Measurements from ENCODE around the gene WDFY4. TPM values are rescaled to one million over a fixed set of nuclear protein-coding genes. Genes with fewer than 3 reads are reported as not detected.

The WDFY4 gene
- total RNA-seq, 4 donors from 2014 or later = 5.0 to 16.5 (median 8.8) TPM

DNA sequence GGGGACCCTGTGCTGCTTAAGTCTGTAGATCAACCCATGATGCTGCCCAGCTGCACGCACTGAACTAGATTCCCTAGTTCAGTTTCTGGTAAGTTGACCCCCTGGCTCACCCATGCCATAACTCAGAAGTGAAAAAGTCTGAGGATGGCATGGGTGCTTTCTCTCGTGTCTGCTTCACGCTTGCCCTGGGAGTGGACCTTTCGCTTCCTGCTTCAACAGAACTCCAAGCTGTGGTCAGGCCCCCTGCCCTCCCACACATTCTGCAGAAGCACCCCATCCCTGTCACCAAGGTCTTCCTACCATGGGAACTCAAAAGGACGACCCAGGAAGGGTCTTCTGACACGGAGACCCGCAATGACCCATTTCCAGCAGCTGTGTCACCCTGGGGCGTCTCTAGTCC, 215.1 kb downstream of the WDFY4 start:
- Histone ChIP-seq H3K4me1 (peaks cover 0 to 5% (median 0%) of the 10 kb centered on the region in 4 donors), H3K27ac (no peak overlapping the region), H3K4me3 (no peak overlapping the region), H3K27me3 (no peaks in the 10 kb centered on the region), H3K9me3 (no peaks in the 10 kb centered on the region), H3K36me3 (no peaks in the 10 kb centered on the region)
- TF ChIP-seq, protein P1, sequence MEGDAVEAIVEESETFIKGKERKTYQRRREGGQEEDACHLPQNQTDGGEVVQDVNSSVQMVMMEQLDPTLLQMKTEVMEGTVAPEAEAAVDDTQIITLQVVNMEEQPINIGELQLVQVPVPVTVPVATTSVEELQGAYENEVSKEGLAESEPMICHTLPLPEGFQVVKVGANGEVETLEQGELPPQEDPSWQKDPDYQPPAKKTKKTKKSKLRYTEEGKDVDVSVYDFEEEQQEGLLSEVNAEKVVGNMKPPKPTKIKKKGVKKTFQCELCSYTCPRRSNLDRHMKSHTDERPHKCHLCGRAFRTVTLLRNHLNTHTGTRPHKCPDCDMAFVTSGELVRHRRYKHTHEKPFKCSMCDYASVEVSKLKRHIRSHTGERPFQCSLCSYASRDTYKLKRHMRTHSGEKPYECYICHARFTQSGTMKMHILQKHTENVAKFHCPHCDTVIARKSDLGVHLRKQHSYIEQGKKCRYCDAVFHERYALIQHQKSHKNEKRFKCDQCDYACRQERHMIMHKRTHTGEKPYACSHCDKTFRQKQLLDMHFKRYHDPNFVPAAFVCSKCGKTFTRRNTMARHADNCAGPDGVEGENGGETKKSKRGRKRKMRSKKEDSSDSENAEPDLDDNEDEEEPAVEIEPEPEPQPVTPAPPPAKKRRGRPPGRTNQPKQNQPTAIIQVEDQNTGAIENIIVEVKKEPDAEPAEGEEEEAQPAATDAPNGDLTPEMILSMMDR (IDR thresholded peaks at IDR 0.05) = no peak
- TF ChIP-seq EP300 (IDR thresholded peaks at IDR 0.05) (no peak), POLR2A (IDR thresholded peaks at IDR 0.05) (no peak)
- no peak for DNase-seq (ENCODE audit: low spot score in 2 of 2)
- WGBS, 2 donors = 84 to 89% methylated on average over 7 of the region's 8 CpGs

DNA sequence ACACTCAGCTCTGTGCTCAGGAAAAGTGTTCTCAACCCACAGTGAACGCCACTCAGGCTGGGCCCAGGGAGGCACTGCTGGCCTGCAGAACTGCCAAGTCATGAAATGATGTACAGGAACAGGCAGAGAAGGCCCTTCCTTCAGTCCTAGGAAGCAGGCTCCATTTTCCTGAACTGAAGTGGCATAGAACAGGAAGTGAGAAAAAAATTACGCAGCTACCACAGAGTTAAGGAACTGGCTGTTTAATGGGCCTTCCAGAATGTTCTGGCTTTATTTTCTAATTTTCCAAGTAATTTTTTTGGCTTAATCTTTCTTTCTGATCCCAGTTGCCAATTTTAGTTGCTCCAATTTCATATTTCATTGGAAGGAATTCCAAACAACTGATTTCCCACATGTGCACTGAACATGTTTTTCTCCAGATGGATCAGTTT, 215.7 kb downstream of the WDFY4 start:
- WGBS, 2 donors = 38 to 66% methylated on average over 2 of the region's 2 CpGs
- no peaks in the 10 kb centered on the region for H3K36me3 ChIP-seq
- H3K9me3 ChIP-seq = no peaks in the 10 kb centered on the region
- H3K27me3 ChIP-seq = no peaks in the 10 kb centered on the region
- peaks cover 0 to 5% (median 0%) of the 10 kb centered on the region in 4 donors for H3K4me1 ChIP-seq
- no peak for TF ChIP-seq EP300 (IDR thresholded peaks at IDR 0.05)
- no peak for TF ChIP-seq POLR2A (IDR thresholded peaks at IDR 0.05)
- TF ChIP-seq, protein P1 (IDR thresholded peaks at IDR 0.05) = no peak
- H3K4me3 ChIP-seq = no peak overlapping the region
- H3K27ac ChIP-seq = peak overlapping the region in 2 of 4 donors; percentile 3 to 17
- DNase-seq (ENCODE audit: low spot score in 2 of 2) = no peak

DNA sequence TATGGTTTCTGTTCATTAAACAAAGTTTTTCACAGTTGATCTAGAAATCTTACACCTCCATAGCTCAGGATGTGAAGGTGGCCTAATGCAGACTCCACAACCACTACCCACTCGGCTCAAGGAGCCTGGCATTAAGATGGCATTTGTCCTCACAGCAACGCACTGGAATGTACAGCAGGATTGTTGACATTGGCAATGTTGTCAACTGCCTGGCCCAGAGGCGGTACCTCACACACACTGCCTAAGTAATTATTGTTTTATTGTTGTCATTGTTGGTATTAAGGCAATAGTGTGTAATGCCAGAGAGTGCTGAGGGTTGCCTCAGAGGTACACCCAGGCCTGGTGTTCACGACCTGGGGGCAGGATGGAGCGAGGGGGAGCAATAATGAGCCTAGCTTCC, 216.6 kb downstream of the WDFY4 start:
- Histone ChIP-seq H3K27me3 (no peaks in the 10 kb centered on the region), H3K4me1 (peaks cover 0 to 5% (median 0%) of the 10 kb centered on the region in 4 donors), H3K36me3 (no peaks in the 10 kb centered on the region), H3K4me3 (no peak overlapping the region), H3K27ac (no peak overlapping the region), H3K9me3 (no peaks in the 10 kb centered on the region)
- TF ChIP-seq, protein P1 (IDR thresholded peaks at IDR 0.05) = no peak
- no peak for TF ChIP-seq POLR2A (IDR thresholded peaks at IDR 0.05)
- no peak for DNase-seq (ENCODE audit: low spot score in 2 of 2)
- 45 to 60% methylated on average over 5 of the region's 5 CpGs for WGBS, 2 donors

DNA sequence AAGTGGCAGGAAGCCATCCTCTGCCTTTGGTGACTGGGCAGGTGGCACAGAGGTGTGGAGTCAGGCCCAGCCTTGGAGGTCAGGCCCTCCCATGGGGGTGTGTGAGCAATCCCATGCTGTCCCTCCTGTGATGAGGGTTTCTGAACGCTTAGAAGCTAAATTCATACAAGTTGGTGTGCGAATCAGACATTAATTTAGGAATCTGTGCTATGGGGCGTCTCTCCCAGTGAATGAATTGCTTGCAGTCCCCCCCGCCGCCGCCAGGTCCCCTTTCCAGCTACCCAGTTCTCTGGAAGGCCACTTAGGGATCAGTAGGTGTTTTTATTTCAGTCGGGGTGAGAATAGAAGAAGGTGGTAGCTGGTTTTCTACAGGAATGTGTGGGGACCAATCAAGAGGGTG, 217.4 kb downstream of the WDFY4 start:
- Histone ChIP-seq H3K4me3 (no peak overlapping the region), H3K27ac (no peak overlapping the region), H3K4me1 (peaks cover 0 to 5% (median 0%) of the 10 kb centered on the region in 4 donors), H3K27me3 (no peaks in the 10 kb centered on the region), H3K9me3 (no peaks in the 10 kb centered on the region), H3K36me3 (no peaks in the 10 kb centered on the region)
- no peak for DNase-seq (ENCODE audit: low spot score in 2 of 2)
- TF ChIP-seq POLR2A (IDR thresholded peaks at IDR 0.05) = no peak
- TF ChIP-seq EP300 (IDR thresholded peaks at IDR 0.05) = no peak
- WGBS, 2 donors = 94 to 97% methylated on average over 7 of the region's 7 CpGs

DNA sequence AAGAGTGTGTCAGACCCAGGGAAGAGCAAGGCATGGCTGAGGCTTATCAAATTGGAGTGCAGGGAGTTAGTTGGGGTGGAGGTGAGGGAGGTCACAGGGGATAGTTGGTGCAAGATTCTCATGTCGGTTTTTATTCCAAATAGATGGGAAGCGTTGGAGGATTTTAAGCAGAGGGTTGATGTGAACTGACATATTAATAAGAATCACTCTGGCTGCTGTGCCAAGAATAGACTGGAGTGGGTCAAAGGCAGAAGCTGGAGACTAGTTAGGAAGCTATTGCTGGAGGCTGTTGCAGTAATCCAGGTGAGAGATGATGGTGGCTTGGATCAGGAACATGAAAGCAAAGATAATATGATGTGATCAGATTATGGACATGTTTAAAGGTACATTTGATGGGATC, 218.5 kb downstream of the WDFY4 start:
- H3K27me3 ChIP-seq = no peaks in the 10 kb centered on the region
- no peaks in the 10 kb centered on the region for H3K9me3 ChIP-seq
- TF ChIP-seq, protein P1 (IDR thresholded peaks at IDR 0.05) = no peak
- no peak for TF ChIP-seq EP300 (IDR thresholded peaks at IDR 0.05)
- TF ChIP-seq POLR2A (IDR thresholded peaks at IDR 0.05) = no peak
- no peak overlapping the region for H3K27ac ChIP-seq
- H3K4me3 ChIP-seq = no peak overlapping the region
- no peak for DNase-seq (ENCODE audit: low spot score in 2 of 2)
- 69 to 75% methylated on average over 2 of the region's 2 CpGs for WGBS, 2 donors
- peaks cover 0 to 5% (median 0%) of the 10 kb centered on the region in 4 donors for H3K4me1 ChIP-seq
- no peaks in the 10 kb centered on the region for H3K36me3 ChIP-seq

DNA sequence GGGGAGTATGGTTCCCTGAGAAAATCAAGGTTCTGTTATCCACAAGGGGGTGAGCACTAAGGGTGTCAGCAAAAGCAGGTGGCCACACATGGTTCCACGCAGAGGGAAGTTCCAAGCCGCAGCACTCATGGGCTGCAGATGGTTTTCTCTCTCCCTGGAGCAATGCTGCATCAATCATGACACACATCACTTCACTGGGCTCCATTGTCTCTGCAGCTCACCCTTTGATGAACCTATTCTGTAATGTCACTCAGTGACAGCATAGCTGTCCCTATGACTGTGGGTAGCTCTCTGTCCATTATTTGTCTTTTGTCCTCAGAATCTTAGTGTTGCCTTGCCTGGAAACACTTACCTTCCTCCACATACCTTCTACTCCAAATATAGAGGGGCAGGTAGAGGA, 220.2 kb downstream of the WDFY4 start:
- no peaks in the 10 kb centered on the region for H3K36me3 ChIP-seq
- TF ChIP-seq EP300 (IDR thresholded peaks at IDR 0.05) = no peak
- TF ChIP-seq POLR2A (IDR thresholded peaks at IDR 0.05) = no peak
- TF ChIP-seq, protein P1 (IDR thresholded peaks at IDR 0.05) = no peak
- H3K9me3 ChIP-seq = no peaks in the 10 kb centered on the region
- WGBS, 2 donors = 59 to 71% methylated on average over 2 of the region's 2 CpGs
- DNase-seq (ENCODE audit: low spot score in 2 of 2) = no peak
- H3K4me3 ChIP-seq = no peak overlapping the region
- peaks cover 0 to 5% (median 0%) of the 10 kb centered on the region in 4 donors for H3K4me1 ChIP-seq
- no peak overlapping the region for H3K27ac ChIP-seq
- H3K27me3 ChIP-seq = no peaks in the 10 kb centered on the region
